ENCODE results near the gene IGF1R. TPM values are rescaled to one million over a fixed set of nuclear protein-coding genes. Genes with fewer than 3 reads are reported as not detected.

Gene IGF1R
- total and polyA plus RNA-seq, 2 donors (not counting 3 experiments of a cell fraction or from before 2014, with no cell fraction given): 16.1 to 59.1 TPM

DNA sequence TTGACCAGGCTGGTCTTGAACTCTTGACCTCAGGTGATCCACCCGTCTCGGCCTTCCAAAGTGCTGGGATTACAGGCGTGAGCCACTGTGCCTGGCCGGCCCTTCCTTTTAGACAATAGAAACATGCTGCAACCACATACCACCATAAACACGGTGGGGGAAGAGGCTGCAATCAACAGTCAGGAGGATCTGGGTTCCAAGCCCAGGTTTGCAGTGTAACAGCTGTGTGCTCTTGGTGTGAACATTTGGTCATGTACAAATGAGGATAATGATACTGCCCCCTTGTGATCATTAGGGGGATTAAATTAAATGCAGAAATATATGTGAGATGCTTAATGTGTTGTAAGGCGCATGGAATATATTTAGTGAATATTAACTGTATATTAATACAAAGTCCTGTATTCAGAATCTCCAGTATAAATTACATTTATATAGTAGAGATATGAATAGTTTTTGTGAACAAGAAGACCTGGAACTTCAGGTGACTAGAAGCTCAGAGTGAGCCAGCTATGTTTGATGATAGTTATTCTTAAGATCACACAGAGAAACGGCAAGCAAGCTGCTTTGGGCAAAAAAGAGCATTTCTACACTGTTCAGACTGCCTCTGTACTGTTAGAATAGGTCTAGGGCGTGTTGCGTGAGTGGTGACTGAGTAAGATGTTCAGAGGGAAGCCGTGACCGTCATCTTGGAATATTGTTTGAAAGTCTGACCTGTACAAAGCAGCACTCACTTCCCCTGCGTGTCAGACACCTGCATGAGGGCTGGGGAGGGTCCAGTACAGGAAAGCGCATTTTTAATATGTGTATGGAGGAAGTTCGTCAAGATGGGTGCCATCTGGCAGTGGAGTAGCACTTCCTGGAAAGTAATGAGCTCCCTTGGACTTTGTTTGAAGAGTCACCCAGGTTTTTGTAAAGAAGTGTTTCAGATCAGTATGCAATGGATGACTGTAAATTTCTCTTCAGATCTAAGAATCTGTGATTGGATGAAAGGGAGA, 233.5 kb downstream of the IGF1R start:
- Histone ChIP-seq H3K27me3 (ENCODE audit: control insufficient read depth in 2 of 2, insufficient read depth in 2 of 2, low read length in 2 of 2) (no peaks in the 10 kb centered on the region), H3K4me3 (replicated peaks in 1 of 3; ENCODE audit: insufficient read depth in 1 of 3, low read depth in 1 of 3, low read length in 3 of 3) (no peak overlapping the region), H4K20me1 (replicated peaks; ENCODE audit: control insufficient read depth, extremely low read depth, insufficient read depth, low read length) (no peaks in the 10 kb centered on the region), H3K4me2 (ENCODE audit: insufficient read depth, low read length) (no peak overlapping the region), H3K9me3 (replicated peaks; ENCODE audit: control insufficient read depth, insufficient read depth, low read length) (no peaks in the 10 kb centered on the region), H3K27ac (ENCODE audit: insufficient read depth, low read depth, low read length) (no peak overlapping the region), H3K4me1 (ENCODE audit: control insufficient read depth, extremely low read depth, insufficient read depth, low read length) (peaks cover 2% of the 10 kb centered on the region), H3K36me3 (ENCODE audit: control insufficient read depth in 2 of 2, extremely low read depth in 1 of 2, insufficient read depth in 2 of 2, low read length in 2 of 2) (no peaks in the 10 kb centered on the region), H3K9ac (replicated peaks; ENCODE audit: extremely low read depth, insufficient read depth, low read length) (no peak overlapping the region), H2AFZ (ENCODE audit: low read depth, low read length) (no peak overlapping the region), H3K9me1 (replicated peaks; ENCODE audit: control insufficient read depth, extremely low read depth, insufficient read depth, low read length) (no peaks in the 10 kb centered on the region), H3K79me2 (ENCODE audit: control insufficient read depth, insufficient read depth, low read length) (peaks cover 2% of the 10 kb centered on the region)
- peak; percentile 49 for DNase-seq (ENCODE audit: low read depth, low spot score)
- ChIA-PET CTCF (interaction anchor here (0.6 to 6.8 kb wide), 35 partner anchors 9 to 454 kb away, joined by 3 to 54 read pairs (median 4); partner anchors contain the start of gene IGF1R), POLR2A (interaction anchor here (0.6 kb wide), 1 partner anchor 102 kb away, joined by 9 read pairs; no protein-coding TSS in a partner anchor)
- TF ChIP-seq EZH2 (IDR thresholded peaks at IDR 0.05; ENCODE audit: borderline replicate concordance, low read depth, low read length, severe bottlenecking): no peak
- TF ChIP-seq, protein P1, sequence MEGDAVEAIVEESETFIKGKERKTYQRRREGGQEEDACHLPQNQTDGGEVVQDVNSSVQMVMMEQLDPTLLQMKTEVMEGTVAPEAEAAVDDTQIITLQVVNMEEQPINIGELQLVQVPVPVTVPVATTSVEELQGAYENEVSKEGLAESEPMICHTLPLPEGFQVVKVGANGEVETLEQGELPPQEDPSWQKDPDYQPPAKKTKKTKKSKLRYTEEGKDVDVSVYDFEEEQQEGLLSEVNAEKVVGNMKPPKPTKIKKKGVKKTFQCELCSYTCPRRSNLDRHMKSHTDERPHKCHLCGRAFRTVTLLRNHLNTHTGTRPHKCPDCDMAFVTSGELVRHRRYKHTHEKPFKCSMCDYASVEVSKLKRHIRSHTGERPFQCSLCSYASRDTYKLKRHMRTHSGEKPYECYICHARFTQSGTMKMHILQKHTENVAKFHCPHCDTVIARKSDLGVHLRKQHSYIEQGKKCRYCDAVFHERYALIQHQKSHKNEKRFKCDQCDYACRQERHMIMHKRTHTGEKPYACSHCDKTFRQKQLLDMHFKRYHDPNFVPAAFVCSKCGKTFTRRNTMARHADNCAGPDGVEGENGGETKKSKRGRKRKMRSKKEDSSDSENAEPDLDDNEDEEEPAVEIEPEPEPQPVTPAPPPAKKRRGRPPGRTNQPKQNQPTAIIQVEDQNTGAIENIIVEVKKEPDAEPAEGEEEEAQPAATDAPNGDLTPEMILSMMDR (IDR thresholded peaks at IDR 0.05; ENCODE audit: extremely low read depth in 1 of 2, insufficient read depth in 1 of 2, low read depth in 1 of 2, low read length in 2 of 2): peak in 1 of 2 donors; percentile 41
- TF ChIP-seq, protein P2, sequence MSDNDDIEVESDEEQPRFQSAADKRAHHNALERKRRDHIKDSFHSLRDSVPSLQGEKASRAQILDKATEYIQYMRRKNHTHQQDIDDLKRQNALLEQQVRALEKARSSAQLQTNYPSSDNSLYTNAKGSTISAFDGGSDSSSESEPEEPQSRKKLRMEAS (IDR thresholded peaks at IDR 0.05; ENCODE audit: insufficient read depth, insufficient read length): no peak
- no peak for TF ChIP-seq MYC (IDR thresholded peaks at IDR 0.05; ENCODE audit: low read depth, low read length)
- intact Hi-C loops (cut with micrococcal nuclease): loop anchor here (1.0 kb wide), 4 partner anchors 29 to 363 kb away; partner anchors contain the start of gene IGF1R
- FAIRE-seq: peak; percentile 12
- BruUV-seq (replicated peaks): no TSS peak
- dilution Hi-C loops (cut with MboI; ENCODE audit: extremely low pct_ligation_motif_present, low sequenced_read_pairs): loop anchor here (25.0 kb wide), 1 partner anchor 220 kb away; no protein-coding TSS in a partner anchor
